Measurements from ENCODE around the gene ADARB2. TPM values are rescaled to one million over a fixed set of nuclear protein-coding genes. Genes with fewer than 3 reads are reported as not detected.

ADARB2 gene
- 1.2 TPM for total RNA-seq
- long read RNA-seq, partial matches to known transcripts = 1 of 4 reads
- long read RNA-seq, other reads (novel, unspliced or antisense) = 3 of 4 reads

- ATAC-seq = peak; percentile 57
- H3K4me1 ChIP-seq = peaks cover 5% of the 10 kb centered on the region
- intact Hi-C loops (cut with DNase I) = no loop called here
- no peak for DNase-seq
- TF ChIP-seq CTCF (IDR thresholded peaks at IDR 0.05) = no peak
- H3K36me3 ChIP-seq = no peaks in the 10 kb centered on the region
- H3K4me3 ChIP-seq = peak within 1 kb of the TSS; percentile 25
- H3K27ac ChIP-seq = no peak within 1 kb of the TSS
- peaks cover 67% of the 10 kb centered on the region for H3K27me3 ChIP-seq
- H3K9me3 ChIP-seq = no peaks in the 10 kb centered on the region
Observed at GRCh38 chr10:1737222-1738061, at the start of gene ADARB2. Gene ADARB2, minus strand, starts transcription at chr10:1737525.

GRCh38 chr10:1785835-1786234 lies 48.5 kb upstream of the ADARB2 start:
- H3K27ac ChIP-seq = no peak overlapping the region
- TF ChIP-seq CTCF (IDR thresholded peaks at IDR 0.05) = no peak
- no peak for DNase-seq
- H3K9me3 ChIP-seq = no peaks in the 10 kb centered on the region
- H3K36me3 ChIP-seq = no peaks in the 10 kb centered on the region
- intact Hi-C loops (cut with DNase I) = no loop called here
- ATAC-seq = no peak
- H3K27me3 ChIP-seq = no peaks in the 10 kb centered on the region
- H3K4me3 ChIP-seq = no peak overlapping the region
- no peaks in the 10 kb centered on the region for H3K4me1 ChIP-seq

- Histone ChIP-seq H3K4me3 (no peak overlapping the region), H3K36me3 (no peaks in the 10 kb centered on the region), H3K9me3 (no peaks in the 10 kb centered on the region), H3K4me1 (no peaks in the 10 kb centered on the region), H3K27me3 (no peaks in the 10 kb centered on the region), H3K27ac (no peak overlapping the region)
- DNase-seq = no peak
- intact Hi-C loops (cut with DNase I) = no loop called here
- no peak for ATAC-seq
- TF ChIP-seq CTCF (IDR thresholded peaks at IDR 0.05) = no peak
Observed at GRCh38 chr10:1782841-1783240, 45.5 kb upstream of the ADARB2 start.

GRCh38 chr10:1779796-1780195 lies 42.5 kb upstream of the ADARB2 start:
- TF ChIP-seq CTCF (IDR thresholded peaks at IDR 0.05) = no peak
- Histone ChIP-seq H3K27ac (no peak overlapping the region), H3K36me3 (no peaks in the 10 kb centered on the region), H3K9me3 (no peaks in the 10 kb centered on the region), H3K4me3 (no peak overlapping the region), H3K27me3 (no peaks in the 10 kb centered on the region), H3K4me1 (no peaks in the 10 kb centered on the region)
- DNase-seq (no peak), ATAC-seq (peak; percentile 16)
- intact Hi-C loops (cut with DNase I) = no loop called here

- no peak overlapping the region for H3K4me3 ChIP-seq
- no peaks in the 10 kb centered on the region for H3K36me3 ChIP-seq
- no peaks in the 10 kb centered on the region for H3K9me3 ChIP-seq
- no peak for TF ChIP-seq CTCF (IDR thresholded peaks at IDR 0.05)
- intact Hi-C loops (cut with DNase I) = no loop called here
- H3K27me3 ChIP-seq = no peaks in the 10 kb centered on the region
- H3K27ac ChIP-seq = no peak overlapping the region
- H3K4me1 ChIP-seq = no peaks in the 10 kb centered on the region
- ATAC-seq = no peak
- DNase-seq = no peak
Observed at GRCh38 chr10:1778375-1778969, 41.1 kb upstream of the ADARB2 start.
